GM18870 (cell line): ENCODE results near the gene GRPEL2.
A peak's percentile ranks its signal among the peaks of the same experiment; 100 is the strongest.

Source experiments
- ATAC-seq: cut with Tn5 transposase; IDR thresholded peaks from one replicate; pipeline ENCODE4 v1.9.1; 2021; ENCODE audit warnings: moderate library complexity; ENCODE audit not compliant: unreplicated experiment

The GRPEL2 gene

GRCh38 chr5:149317281-149318048 lies 27.8 kb upstream of the GRPEL2 start:
- ATAC-seq: peak; percentile 49

- no peak for ATAC-seq
Observed at GRCh38 chr5:149319174-149319573, 26.1 kb upstream of the GRPEL2 start.

- ATAC-seq: no peak
Observed at GRCh38 chr5:149320791-149321330, 24.4 kb upstream of the GRPEL2 start.

- ATAC-seq: no peak
Observed at GRCh38 chr5:149322518-149322917, 22.8 kb upstream of the GRPEL2 start.

GRCh38 chr5:149323210-149323609 lies 22.1 kb upstream of the GRPEL2 start:
- no peak for ATAC-seq

GRCh38 chr5:149323621-149324205 lies 21.6 kb upstream of the GRPEL2 start:
- no peak for ATAC-seq

- no peak for ATAC-seq
Observed at GRCh38 chr5:149324641-149325040, 20.7 kb upstream of the GRPEL2 start.

- ATAC-seq: no peak
Observed at GRCh38 chr5:149325166-149325735, 20.0 kb upstream of the GRPEL2 start.

- no peak for ATAC-seq
Observed at GRCh38 chr5:149325894-149326293, 19.4 kb upstream of the GRPEL2 start.

- ATAC-seq: no peak
Observed at GRCh38 chr5:149326611-149327010, 18.7 kb upstream of the GRPEL2 start.

- no peak for ATAC-seq
Observed at GRCh38 chr5:149328177-149328576, 17.1 kb upstream of the GRPEL2 start.

- ATAC-seq: no peak
Observed at GRCh38 chr5:149333711-149334443, 11.4 kb upstream of the GRPEL2 start.

GRCh38 chr5:149337736-149338135 lies 7.6 kb upstream of the GRPEL2 start:
- ATAC-seq: no peak

GRCh38 chr5:149338364-149338763 lies 6.9 kb upstream of the GRPEL2 start:
- no peak for ATAC-seq

- no peak for ATAC-seq
Observed at GRCh38 chr5:149340920-149341319, 4.4 kb upstream of the GRPEL2 start.

GRCh38 chr5:149341876-149342275 lies 3.4 kb upstream of the GRPEL2 start:
- ATAC-seq: no peak

GRCh38 chr5:149344151-149344550 lies 1.1 kb upstream of the GRPEL2 start:
- ATAC-seq: no peak

GRCh38 chr5:149345892-149346222 lies 558 bp downstream of the GRPEL2 start:
- ATAC-seq: no peak

GRCh38 chr5:149348518-149348917 lies 3.2 kb downstream of the GRPEL2 start:
- no peak for ATAC-seq

- no peak for ATAC-seq
Observed at GRCh38 chr5:149349382-149349781, 4.1 kb downstream of the GRPEL2 start.

- ATAC-seq: no peak
Observed at GRCh38 chr5:149352169-149352568, 6.9 kb downstream of the GRPEL2 start.

GRCh38 chr5:149353911-149354310 lies 8.6 kb downstream of the GRPEL2 start:
- no peak for ATAC-seq
